NCI-H146 treated with DMSO at 0.1 percent for 48 hours (cell line): ENCODE results near the gene KRT80.

ENCODE experiments used
- DNase-seq: peaks from one replicate; lab custom pipeline; 2025; ENCODE audit not compliant: unreplicated experiment; lab: John Stamatoyannopoulos, UW

KRT80 gene

DNA sequence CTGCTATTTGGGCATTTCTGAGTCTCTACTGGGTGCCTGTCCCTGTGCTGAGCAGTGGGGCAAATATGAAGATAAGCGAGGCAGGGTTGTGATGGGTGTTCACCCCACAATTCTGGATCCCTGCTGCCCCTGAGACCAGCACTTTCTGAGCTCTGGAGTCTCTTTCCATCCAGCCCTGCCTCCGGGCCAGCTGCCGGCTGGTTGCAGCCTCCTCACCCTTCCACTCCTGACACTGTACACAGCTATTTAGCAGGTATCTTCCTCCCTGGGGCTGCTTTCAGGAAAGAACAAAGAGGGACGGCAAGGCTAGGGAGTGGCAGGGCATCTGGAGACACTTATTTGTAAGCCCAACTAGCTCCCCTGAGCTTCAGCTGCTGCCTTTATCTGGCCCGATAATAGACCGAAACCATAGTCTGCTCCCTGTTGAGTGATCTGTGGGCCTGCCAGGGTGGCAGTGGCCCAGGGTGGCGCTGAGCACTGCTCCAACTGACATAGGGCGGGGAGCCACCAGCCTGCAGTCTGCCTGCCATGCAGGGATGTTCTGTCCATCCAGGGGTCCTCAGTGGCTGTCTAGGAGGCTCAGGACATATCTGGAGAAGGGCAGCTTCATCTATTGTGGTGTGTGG is 7.6 kb upstream of the KRT80 start:
- DNase-seq = peak; percentile 95

DNA sequence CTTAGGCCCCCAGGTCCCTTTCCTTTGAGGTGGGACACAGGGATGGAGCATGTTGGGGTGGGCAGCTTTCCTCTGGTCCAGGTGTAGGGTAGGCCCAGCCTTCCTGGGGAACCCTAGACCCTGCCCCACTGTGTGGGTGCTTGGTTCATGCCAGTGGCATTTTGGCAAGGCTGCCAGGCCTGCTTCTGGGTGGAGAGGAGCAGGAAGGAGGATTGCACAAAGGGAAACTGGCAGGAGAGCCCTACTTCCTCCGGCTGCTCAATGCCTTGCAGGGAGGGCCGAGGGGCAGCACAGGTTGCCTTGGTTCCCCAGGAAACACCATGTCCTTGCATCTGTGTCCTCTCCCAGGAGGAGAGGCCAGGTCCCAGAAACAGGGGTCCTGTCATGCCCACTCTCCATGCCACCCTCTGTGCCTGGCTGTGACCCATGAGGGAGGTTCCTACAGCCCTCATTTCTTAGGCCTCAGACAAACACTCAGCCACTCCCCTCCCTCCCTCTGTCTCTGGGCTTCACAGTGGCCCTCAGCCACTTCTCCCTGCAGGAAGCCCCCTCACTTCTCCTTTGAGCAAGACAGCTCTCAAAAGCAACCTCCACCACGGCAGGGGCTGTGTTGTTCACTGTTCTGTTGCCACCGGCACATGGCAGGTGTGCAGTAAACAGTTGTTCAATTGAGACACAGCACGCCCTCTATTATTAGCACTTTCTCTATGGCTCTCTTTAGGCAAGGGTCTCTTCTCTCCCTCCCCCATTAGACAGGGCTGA is 6.8 kb upstream of the KRT80 start:
- peak; percentile 50 for DNase-seq

DNA sequence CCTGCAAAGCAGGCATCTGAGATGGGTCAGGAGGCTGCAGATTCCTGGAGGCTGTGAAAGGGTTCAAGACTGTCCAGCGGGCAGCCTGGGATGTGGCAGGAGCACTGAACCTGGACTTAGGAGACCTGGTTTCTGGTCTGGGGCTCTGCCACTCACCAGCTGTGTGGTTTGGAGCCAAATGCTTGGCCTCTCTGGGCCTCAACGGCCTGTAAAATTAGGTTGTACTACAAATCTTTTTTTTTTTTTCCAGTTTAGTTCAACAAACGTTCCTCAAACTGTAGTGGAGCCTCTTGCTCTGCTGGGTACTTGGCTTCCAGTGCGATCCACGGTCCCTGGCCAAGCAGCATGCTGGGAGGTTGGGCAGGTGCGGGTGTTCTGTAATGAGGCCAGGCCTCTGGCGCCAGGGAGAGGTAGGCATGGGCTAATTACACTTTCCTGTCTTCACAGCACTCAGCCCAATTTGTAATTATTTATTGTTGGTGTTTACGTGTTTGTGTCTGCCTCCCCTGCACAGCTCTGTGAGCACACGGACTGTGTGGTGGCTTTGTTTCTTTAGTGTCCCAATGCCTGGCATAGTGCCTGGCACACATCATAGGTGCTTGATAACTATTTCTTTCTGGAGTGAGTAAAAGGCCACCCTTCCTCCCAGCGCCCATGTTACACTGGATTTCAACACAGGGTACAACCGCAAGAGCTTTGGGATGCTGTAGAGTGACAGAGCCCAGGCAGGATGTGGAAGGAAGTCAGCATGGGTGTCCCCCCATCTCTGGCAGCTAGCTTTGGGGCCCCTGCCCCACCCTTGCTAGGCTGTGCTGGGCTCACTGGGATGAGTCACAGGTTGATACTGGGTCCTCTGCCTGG is 5.8 kb upstream of the KRT80 start:
- no peak for DNase-seq

DNA sequence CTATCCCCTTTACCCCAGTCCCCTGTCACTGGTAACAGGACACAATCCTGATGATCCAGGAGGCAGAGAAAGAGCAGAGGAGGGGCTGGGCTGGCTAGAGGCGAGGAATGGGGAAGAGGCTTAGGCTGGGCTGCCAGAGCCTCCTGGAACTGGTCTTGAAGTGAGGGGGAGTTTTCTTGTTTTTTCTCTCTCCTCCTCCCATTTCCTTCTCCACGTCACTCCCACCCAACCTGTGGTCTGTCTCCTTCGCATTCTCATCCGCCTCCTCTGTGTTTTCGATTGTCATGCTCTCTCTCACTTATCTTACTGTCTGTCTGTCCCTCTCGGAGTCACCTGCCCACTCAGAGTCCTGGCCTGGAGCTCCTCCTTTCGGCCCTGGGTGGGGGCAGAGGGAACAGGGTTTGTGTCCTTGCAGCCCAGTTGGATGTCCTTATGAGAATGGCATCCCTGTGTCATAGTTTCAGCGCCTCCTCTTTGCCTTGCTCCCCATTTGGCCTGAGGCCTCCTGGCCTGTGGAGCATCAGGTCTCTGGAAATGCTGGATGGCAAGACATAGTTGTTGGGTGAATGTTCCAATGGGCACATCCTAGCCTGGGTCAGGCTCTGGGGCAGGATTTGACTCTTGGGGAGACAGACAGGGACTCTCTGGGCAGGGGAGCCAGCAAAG is 3.4 kb upstream of the KRT80 start:
- DNase-seq = no peak

DNA sequence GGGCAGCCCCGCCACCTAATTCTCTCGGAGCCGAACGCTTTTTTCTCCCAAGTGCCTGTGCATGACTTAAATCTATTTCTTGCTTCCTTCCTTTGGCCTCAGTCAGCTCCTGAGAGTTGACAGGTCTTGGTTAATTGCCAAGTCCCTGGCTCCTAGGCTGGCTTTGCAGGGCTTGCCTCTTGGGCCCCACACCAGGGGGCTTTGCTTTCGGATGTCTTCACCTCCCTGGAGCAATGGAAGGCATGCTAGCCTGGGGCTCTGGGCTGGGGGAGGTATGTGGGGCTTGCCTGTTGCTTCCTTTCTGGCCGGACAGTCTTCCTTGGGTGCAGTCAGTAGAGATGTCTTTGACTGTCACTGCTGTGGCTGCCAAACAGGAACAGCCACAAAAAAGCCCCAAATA is 2.2 kb upstream of the KRT80 start:
- DNase-seq = no peak

DNA sequence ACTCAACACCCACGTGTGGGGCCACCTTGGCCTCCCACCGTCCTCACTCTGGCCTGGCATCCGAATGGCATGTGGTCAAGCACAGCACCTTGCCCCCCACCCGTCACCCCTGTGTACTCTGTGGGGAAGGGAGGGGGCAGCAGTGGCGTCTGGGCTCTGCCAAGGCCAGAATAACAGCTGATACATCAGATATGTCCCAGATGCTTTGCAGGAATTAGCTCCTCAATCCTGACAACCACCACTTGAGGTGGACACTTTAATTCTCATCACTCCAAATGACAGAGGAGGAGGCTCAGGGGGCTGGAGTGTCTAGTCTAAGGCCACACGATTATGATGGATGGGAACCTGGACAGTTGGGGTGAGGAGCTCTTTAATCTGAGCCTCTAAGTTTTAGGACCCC is 1.7 kb upstream of the KRT80 start:
- no peak for DNase-seq

DNA sequence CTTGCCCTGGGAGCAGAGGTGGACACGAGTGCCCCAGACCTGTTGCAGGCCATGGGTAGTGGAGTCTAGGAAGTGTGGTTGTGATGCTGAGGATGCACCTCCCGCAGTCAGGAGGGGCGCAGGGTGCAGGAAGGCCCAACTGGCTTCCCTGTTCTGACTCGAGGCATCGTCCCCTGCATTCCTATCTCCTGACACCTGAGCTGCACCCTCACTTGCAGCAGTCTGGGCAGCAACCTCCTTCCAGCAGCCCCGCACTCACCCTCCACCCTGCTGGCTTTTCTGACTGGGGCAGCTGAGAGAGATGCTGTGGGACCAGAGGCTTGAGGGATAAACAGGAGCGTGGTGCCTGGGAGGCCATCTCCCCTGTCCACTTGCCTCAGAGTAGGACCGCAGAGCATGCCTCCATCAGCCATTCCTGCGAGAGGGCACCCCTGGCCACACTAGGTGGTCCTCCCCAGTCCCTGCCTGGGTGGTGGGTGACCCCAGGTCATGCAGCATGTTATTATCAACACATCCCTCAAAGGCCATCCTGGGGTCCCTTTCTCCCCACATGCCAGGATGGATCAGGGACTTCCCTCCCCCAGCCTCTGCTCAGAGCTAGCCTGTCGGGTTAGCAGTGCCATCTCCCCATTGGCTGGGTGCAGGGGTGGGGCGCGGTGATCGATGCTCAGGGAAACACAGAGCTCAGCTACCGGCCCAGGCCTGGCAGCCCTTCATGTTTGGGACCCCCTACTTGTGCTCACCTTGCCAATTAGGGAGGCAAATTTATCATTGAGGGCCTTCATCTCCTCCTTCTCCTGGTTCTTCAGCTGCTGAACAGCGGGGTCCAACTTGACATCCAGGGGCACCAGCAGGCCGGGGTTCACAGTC is 719 bp downstream of the KRT80 start:
- DNase-seq = no peak

DNA sequence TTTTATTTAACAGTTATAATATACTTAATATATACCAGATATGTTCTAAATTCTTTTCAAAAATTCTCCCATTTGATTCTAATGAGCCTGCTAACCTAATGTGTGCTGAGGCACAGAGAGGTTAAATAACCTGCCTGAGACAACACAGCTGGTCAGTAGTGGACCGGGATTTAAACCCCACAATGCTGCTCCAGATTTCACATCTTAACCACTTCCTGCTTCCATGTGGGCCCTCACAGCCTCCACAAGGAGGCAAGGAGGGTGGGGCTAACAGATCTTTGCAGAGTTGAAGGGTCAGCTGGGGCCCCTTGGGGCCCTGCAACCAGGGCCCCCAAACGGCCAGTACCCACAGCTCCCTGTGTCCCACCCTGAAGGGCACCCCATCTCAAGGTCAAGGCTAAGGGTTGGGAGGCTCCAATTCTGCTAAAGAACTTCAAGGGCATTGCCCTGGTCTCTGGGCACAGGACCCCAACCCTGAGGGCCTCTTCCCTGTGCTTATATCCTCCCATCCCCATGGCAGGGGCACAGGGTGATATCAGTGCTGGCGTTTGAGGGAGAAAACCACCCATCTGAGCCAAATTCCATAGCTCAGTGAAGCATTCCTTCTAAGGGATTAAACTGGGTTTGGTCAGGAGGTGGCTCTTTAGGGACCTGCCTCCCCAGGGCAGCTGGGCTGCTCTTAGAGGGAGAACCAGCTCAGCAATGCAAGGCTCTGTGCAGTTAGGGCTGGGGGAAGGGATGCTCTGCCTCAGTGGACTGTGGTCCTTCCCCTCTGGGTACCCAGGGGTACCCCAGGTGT is 2.2 kb downstream of the KRT80 start:
- DNase-seq = no peak

DNA sequence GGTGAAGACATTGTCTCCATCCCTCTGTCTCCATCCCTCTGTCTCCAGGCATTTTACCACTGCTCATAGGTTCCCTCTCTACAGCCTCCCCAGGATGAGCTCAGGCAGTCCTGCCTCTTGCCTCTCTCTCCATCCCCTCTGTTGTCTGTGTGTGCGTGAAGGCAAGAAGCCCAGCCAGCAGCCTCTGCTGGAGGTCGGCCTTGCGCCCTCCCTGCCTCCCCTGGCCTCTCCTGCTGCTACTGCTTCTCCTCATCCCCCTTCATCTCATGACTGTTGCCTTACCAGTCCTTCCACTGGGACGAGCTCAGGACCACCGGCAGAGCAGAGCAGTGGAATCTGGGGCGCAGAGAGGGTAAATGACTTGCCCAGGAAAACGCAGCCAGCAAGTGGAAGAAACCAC is 3.2 kb downstream of the KRT80 start:
- DNase-seq = no peak

DNA sequence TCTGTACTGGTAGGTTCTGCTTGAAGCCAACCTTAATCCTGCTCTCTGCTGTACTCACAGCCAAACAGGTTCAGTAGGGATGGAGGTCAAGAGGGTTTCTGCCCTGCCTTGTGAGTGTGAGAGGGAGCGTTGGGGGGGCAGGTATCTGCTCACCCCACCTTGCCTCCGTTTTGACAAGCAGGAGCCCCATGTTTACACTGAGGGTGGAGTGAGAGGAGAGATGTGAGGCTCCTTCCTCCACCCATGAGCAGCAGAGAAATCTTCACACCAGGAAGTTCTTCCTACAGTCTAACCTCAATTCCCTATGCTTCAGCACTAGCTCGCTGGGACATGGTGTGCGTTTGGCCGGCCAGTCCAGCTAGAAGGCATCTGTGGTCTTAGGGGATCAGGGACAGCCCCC is 4.2 kb downstream of the KRT80 start:
- no peak for DNase-seq

DNA sequence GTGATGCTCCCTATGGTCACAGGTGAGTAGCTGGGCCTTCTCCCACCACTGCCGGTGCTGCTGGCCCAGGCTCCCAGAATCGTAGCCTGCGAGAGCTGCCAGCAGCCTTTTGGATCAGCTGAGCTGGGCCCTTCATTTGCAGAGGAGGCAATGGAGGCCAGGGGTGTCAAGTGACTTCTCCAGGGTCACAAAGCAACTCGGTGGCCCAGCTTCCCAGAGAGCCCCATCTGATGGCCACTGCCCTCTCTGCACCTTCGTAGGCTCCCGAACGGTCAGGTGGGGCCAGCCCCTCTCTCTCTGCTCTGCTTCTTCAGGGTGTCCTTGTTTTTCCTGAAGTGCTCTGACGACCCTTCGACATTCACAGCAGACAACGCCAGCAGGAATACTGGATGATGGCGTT is 4.6 kb downstream of the KRT80 start:
- DNase-seq = no peak

DNA sequence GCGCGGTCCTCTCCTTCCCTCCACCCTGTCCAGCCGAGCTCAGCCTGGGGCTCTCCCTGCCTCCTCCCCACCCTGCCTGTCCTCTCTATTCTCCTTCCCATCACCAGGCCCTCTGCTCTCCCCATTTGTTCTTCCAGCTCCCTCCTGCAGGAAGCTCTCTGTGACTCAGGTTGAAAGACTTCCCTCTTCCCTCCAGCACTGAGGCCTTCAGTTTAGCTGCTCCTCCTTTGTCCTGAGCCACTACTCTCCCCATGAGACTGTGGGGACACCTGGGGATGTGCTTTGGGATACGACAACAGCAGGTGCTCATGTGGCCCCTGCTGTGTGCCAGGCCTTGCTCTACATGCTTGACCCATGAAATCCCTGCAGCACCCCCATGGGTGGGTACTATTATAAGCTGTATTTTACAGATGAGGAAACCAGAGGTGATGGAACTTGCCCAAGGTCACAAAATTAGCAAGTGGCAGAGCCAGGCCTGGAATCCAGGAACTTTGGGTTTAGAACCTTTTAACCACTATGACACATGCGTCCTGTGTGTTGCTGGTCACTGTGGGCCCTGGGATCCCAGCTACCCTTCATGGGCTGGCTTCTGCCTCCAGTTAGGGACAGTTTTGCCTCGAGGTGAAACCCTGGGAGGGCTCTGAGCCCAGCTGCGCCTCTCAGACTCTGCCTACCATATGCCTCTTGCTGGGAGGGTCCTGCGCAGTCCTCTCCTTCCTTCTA is 5.5 kb downstream of the KRT80 start:
- DNase-seq = peak; percentile 80

DNA sequence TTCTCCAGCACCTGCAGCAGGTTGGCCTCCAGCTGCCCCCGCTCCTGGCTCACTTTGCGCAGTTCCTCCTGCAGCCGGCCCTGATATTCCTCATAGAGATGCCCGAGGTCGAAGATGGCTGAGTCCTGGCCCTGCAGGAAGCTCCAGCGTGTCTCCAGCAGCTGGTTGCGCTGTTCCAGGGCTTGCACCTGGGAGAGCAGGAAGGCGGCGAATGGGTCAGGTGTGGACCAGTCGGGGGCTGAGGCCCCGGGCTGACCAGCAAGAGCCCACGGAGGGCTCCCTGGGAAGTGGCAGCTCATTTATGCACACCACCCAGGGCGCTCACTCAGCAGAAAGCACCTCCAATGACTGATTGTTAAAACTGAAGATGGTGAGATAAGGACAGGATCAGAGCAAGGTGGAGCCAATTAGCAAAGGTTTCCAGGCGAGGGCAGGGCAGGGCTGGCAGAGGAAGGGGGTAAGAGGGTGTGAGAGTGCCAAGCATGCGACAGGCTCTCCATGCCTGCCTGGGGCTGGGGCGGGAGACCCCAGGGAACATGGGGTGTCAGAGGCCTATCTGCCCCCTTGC is 6.3 kb downstream of the KRT80 start:
- DNase-seq = peak; percentile 89

DNA sequence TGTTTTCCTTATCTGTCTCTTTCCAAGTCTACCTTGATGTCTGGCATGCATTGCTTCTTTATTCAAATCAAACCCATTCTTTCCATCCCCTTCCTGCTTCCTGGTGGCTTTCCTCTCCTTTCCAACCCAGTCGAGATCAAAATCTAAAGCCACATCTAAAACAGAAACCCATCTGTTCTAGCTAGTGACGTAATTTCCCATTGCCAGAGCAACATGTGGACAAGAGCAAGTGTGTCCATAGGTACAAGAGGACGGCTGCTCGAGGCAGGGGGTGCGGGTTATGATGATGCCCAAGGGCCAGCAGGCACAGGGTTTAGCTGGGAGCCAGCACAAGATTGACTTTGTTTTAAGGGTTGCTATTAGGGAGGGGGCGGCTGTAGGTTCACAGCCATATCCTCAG is 7.0 kb downstream of the KRT80 start:
- DNase-seq = no peak

DNA sequence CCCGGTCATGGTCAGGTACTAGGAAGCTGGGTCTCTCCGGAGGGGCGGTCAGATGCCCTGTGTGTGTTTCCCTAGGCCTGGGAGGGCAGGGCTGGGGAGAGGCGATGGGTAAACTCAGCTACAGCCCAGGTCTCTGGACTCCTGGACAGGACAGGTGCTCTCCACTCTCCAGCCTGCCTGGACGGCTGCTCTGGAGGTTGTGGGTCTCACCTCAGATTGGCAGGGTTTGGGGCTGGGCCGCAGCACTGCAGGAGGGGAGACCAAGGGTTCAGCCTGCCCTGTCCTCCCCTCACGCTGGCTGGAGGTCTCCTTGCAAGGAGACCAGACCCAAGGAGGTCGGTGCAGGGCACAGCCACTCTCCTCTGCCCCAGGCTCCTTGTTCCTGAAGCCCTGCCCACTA is 7.8 kb downstream of the KRT80 start:
- no peak for DNase-seq

DNA sequence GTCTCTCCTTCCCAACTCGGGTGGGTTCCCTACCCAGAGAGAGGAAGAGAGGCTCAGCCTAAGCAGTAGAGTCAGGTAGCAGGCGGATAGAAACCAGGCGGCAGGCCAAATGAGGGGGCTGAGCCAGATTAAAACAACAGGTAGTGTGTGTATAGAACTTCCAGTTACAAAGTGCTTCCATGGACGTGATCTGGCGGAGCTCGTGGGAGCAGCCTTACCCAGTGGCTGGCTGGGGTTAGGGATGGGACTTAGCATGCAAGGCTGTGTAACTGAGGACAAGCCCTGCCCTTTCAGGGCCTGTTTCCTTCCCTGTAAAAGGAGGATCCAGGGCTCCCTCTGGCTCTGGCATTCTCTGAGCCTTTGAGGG is 8.3 kb downstream of the KRT80 start:
- DNase-seq = no peak

DNA sequence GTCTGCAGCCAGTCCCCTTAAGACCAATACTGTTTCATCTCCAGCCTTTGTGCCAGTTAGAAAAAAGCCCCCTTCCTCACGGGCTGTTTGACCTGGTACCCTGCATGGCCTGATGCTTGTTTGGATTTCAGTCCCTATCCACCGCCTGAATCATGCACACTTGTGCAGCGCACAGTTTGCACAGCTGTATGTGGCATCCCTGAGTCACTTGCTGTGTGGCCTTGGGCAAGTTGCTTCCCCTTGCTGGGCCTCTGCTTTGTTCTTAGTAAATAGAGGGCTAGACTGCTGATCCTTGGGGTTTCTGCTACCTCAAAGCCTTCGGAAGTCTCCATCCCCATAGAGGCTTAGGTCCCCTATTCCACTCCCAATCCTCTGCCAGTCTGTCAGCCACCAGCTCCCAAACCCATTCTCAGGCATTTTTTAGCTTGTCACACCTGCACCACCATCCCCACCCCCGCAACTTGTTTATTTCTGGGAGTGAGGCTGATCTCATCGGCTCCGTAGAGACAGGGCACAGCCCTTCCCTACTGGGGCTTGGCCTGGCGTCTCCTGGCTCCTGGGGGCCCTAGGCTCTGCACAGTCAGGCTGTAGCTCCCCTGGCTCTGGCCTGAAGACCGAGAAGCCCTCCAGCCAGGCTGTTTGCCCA is 8.8 kb downstream of the KRT80 start:
- DNase-seq = no peak

DNA sequence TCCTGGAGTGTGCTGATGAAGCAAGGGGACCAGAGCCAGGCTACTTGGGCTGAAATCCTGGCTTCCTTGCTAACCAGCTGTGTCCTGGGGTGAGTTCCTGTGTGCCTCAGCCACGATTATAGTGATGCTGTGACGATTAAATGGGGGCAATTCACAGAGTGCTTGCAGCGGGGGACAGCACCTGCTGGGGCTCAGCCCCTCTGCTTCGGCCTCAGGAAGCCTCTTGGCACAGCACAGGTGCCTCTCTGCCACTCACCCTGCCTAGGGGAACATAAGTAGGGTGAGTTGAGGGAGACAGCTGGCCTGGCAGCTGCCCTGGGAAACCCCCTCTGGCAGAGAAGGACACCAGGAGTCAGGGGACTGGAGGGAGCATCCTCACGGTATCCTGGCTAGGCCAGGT is 9.4 kb downstream of the KRT80 start:
- DNase-seq = peak; percentile 27
